Measurements from ENCODE around the gene TCN2.
"Not testable (repeated sequence)": the region's sequence is repeated elsewhere in the genome, so short reads cannot be mapped to it uniquely, and the experiment has no call there.

TCN2 gene

GRCh38 chr22:30578481-30578880, 28.5 kb upstream of the TCN2 start:
- DNase-seq, result no peak

- no peak for DNase-seq
Measured at GRCh38 chr22:30580896-30581295, 26.1 kb upstream of the TCN2 start.

DNA sequence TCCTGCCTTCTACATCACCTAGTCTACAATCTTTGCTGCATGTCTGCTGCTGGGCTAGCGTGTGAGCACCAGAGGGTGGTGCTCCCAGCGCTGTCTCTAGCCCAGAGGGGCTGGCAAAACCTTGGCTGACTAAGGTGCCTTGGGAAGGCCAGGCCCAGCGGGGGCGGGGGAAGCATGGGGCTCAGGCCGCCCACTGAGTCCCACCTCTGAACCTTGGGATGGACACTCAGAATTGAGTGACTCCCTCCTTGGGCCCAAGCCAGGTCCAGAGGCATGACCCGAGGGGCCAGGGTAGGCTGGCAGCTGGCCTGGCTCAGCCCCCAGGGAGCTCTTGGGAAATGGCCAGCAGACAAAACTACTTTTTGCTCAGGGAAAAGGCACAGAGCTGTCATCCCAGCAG, 24.9 kb upstream of the TCN2 start:
- DNase-seq, result no peak

DNA sequence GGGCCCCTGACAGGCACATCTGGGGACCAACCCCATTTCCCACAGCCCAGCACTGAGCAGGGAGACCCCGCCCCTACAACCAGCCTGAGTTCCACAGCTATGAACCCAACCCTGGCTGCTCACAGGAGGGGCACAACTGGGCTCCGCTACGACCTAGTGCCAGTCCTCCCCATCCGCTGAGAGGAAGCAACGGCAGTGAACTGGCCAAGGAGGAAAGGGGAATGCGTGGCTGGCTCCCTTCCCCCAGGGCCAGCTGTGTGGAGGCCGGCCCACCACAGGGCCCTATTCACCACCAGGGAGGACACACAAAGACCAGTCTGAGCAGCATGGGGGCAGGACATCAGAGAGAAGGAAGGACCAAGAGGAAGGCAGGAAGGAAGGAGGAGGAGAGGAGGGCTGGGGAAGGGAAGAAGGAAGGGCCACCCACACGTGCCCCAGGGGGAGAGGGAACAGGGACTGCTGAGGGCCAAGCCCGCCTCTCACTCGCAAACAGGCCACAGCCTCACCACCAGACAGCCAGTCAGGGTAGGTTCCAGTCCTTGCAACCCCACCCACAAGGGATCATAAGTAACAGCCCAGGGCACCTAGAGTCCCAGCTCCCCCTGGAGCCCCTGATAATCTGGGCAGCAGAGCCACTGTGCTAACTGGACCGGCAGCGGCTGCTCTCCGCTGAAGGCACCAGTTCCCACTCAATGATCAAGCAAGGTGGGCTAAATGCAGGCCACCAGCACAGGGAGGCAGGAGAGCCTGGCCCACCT, 24.0 kb upstream of the TCN2 start:
- no peak for DNase-seq

- DNase-seq, result no peak
Measured at GRCh38 chr22:30584441-30584840, 22.5 kb upstream of the TCN2 start.

- no peak for DNase-seq
Measured at GRCh38 chr22:30586414-30586813, 20.6 kb upstream of the TCN2 start.

- no peak for DNase-seq
Measured at GRCh38 chr22:30591191-30591587, 15.8 kb upstream of the TCN2 start.

DNA sequence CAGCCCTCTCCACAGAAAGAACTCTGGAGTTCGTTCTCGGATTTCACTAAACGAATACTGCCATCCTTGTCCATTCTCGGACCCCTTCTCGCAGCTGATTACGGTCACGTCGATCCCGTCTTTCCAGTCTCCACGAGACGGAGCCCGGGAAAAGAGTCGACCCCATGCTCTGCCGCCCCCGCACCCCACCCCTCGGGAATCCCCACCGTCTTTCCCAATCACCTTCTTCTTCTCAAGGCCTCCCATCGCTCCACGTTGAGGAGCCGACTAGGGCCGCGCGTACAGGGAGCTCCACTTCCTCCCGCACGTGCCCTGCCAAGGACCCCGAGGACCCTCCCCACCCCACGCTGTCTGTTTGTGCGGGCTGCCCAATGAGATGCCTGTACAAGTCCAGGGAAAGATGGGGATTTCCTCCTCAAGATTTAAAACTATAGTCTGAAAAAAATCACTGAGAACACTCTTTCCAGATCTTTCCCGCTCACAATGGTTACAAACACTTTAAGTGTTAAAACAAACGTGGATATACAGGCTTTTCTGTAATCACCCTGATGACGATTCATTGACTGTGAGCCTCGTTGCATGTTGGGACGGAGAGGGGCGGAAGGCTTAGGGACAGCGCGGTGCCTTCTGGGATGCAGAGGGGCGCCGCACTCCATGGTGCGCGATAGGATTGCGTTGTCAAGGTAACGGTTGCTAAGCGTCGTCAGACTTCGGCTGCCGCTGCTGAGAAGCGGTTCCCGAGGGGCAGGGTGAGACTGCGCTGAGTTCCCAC, 15.2 kb upstream of the TCN2 start, which contains the start of gene PES1:
Gene PES1, minus strand, starts transcription at position 323 of the 772 bp plus-strand sequence. Its CDS starts 77 bp downstream, at position 246.
- DNase-seq, result peak; percentile 98

GRCh38 chr22:30592360-30592713, 14.6 kb upstream of the TCN2 start:
- not testable (repeated sequence) for DNase-seq

- DNase-seq, result no peak
Measured at GRCh38 chr22:30596199-30596598, 10.8 kb upstream of the TCN2 start.

- no peak for DNase-seq
Measured at GRCh38 chr22:30596886-30597285, 10.1 kb upstream of the TCN2 start.

DNA sequence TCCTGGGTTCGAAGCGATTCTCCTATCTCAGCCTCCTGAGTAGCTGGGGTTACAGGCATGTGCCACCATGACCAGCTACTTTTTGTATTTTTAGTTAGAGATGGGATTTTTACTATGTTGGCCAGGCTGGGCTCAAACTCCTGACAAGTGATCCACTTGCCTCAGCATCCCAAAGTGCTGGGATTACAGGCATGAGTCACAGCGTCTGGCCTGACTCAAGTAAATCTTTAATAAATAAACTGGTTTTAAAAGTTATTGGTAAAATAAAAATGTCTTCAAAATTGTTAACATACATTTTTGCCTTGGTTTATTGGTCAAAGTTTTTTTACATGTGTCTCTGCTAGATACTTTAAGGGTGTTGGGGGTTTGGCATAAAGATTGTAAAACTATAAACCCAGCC, 8.0 kb upstream of the TCN2 start:
- no peak for DNase-seq

- DNase-seq, result no peak
Measured at GRCh38 chr22:30600921-30601320, 6.1 kb upstream of the TCN2 start.

- no peak for DNase-seq
Measured at GRCh38 chr22:30601464-30601863, 5.5 kb upstream of the TCN2 start.

- DNase-seq, result peak in 1 of 2 donors; percentile 35
Measured at GRCh38 chr22:30602049-30602448, 4.9 kb upstream of the TCN2 start.

DNA sequence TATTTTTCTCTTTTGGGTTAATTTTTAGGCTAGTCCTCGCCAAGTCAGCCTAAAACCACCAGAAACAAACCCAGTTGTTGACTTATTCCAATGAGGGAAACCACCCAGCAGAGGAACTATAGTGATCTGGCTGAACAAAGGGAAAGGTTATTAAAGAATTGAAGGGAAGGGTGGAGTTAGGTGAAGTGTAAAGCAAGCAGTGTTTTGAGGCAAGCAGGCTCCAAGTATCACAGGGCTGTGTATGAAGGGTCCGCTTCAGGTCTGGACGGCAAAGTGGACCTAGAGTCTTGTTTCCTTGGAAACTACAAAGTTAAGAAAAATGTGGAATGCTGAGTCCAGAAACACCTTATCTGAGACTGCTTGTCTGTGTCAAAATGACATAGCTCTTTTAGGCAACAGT, 3.2 kb upstream of the TCN2 start:
- DNase-seq, result no peak

GRCh38 chr22:30604723-30605122, 2.3 kb upstream of the TCN2 start:
- no peak for DNase-seq

- DNase-seq, result peak; percentile 53 to 55
Measured at GRCh38 chr22:30605449-30606110, 1.4 kb upstream of the TCN2 start.

DNA sequence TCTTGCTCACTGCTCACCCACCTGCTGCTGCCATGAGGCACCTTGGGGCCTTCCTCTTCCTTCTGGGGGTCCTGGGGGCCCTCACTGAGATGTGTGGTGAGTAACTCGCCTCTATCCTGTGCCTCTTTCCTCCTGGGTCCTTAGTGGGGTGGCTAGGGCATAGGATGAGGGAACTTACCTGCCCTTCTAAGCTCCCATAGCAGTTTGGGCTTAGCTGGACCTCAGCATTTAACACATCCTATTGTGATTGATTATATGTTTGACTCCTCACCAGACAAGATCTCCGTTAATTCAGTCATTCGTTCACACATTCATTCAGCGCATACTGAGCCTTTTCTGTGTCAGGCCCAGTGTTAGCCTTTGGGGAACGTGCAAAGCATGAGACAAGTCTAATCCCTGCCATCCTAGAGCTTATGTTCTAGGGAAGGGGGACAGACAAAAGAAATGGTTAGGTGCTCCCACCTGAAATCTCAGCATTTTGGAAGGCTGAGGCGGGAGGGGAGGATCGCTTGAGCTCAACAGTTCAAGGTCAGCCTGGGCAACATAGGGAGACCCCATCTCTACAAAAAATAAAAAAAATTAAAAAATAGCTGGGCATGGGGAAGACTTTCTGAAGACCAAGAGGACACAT, 441 bp downstream of the TCN2 start:
- no peak for DNase-seq

GRCh38 chr22:30607939-30608338, 965 bp downstream of the TCN2 start:
- no peak for DNase-seq

DNA sequence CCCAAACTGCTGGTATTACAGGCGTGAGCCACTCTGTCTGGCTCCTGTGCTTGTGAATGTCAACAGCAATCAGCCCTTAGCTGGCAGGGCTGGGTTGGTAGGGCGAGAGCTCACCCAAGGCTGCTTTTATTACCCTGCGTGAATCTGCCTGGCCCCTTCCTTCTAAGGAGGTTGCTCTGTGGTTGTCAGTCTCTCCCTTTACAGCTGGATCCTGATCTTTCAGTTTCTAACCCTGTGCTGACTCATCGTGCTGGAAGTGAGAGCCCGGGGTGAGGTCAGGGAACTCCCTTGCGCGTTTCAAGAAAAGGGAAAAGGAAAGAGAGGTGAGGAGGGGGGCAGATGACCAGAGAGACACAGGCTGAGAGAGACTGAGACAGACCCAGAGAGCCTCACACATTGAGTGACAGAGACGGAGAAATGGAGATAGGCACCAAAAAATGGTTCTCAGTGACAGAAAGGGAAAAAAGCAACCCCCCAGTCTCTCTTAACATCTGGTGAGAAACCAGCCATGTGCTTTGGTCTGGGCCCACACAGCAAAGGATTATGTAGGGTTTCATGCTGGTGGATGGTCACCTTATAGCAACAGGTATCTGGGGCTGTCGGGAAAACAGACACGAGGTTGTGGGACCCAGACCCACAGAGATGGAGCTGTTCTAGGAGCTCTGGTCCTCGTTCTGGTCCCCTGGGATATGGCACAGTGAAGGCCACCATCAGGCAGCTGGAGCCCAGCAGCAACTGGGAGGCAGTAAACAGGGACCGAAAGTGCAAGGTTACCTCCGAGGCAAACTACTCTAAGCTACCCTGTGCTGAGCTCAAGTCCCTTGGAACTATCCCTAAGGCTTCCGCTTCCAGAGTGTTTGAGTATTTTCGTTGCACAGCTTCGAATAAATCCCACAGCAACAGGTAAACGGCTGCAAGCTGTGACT, 2.5 kb downstream of the TCN2 start:
- peak; percentile 11 to 67 for DNase-seq

DNA sequence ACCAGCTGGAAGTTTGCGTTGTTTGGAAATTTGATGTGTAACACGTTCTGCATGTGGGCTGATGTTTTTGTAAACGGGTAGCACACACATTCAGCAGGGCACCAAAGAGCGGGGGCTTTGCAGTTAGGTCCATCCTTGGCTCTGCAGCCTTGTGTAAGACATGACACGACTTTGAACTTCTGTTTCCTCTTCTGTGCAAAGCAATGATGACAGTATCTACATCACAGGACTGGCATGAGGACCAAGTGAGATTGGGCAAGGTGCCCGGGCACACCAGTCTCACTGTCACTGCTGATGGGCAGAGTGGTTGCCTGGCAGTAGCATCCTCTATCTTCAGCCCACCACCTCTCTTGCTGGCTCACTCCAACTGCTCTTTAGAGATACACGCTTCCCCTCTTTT, 3.3 kb downstream of the TCN2 start:
- DNase-seq, result peak in 1 of 2 donors; percentile 60

Measured in CD4-positive, alpha-beta T cell treated with Interleukin-4 for 1 hour (primary cell).